ENCODE data around the gene ANGPTL2. TPM values are rescaled to one million over a fixed set of nuclear protein-coding genes. Genes with fewer than 3 reads are reported as not detected.

The ANGPTL2 gene
- total RNA-seq, 1 experiment from 2014 or later, result 18.6 TPM

- DNase-seq (ENCODE audit: low read depth), result no peak
Measured at GRCh38 chr9:127096208-127096607, 26.2 kb downstream of the ANGPTL2 start.

GRCh38 chr9:127095411-127095810, 27.0 kb downstream of the ANGPTL2 start:
- DNase-seq (ENCODE audit: low read depth), result no peak

- no peak for DNase-seq (ENCODE audit: low read depth)
Measured at GRCh38 chr9:127093319-127094020, 29.0 kb downstream of the ANGPTL2 start.

- DNase-seq (ENCODE audit: low read depth), result no peak
Measured at GRCh38 chr9:127092041-127092608, 30.3 kb downstream of the ANGPTL2 start.

GRCh38 chr9:127091526-127091925, 30.9 kb downstream of the ANGPTL2 start:
- DNase-seq (ENCODE audit: low read depth), result no peak

GRCh38 chr9:127090341-127090985, 32.0 kb downstream of the ANGPTL2 start:
- no peak for DNase-seq (ENCODE audit: low read depth)

GRCh38 chr9:127089631-127090081, 32.8 kb downstream of the ANGPTL2 start:
- DNase-seq (ENCODE audit: low read depth), result no peak

- DNase-seq (ENCODE audit: low read depth), result no peak
Measured at GRCh38 chr9:127088724-127089615, 33.5 kb downstream of the ANGPTL2 start.

- DNase-seq (ENCODE audit: low read depth), result no peak
Measured at GRCh38 chr9:127087836-127088235, 34.6 kb downstream of the ANGPTL2 start.

GRCh38 chr9:127087411-127087810, 35.0 kb downstream of the ANGPTL2 start:
- DNase-seq (ENCODE audit: low read depth), result no peak

GRCh38 chr9:127086771-127087170, 35.7 kb downstream of the ANGPTL2 start:
- DNase-seq (ENCODE audit: low read depth), result no peak

GRCh38 chr9:127085186-127085585, 37.2 kb downstream of the ANGPTL2 start:
- DNase-seq (ENCODE audit: low read depth), result no peak

- DNase-seq (ENCODE audit: low read depth), result no peak
Measured at GRCh38 chr9:127084076-127085039, 38.1 kb downstream of the ANGPTL2 start.

GRCh38 chr9:127083138-127083980, 39.1 kb downstream of the ANGPTL2 start:
- DNase-seq (ENCODE audit: low read depth), result no peak

- DNase-seq (ENCODE audit: low read depth), result no peak
Measured at GRCh38 chr9:127081250-127082185, 40.9 kb downstream of the ANGPTL2 start.

GRCh38 chr9:127079446-127080140, 42.8 kb downstream of the ANGPTL2 start:
- DNase-seq (ENCODE audit: low read depth), result no peak

- DNase-seq (ENCODE audit: low read depth), result no peak
Measured at GRCh38 chr9:127078988-127079387, 43.4 kb downstream of the ANGPTL2 start.

- no peak for DNase-seq (ENCODE audit: low read depth)
Measured at GRCh38 chr9:127078336-127078735, 44.1 kb downstream of the ANGPTL2 start.
